Esophagus muscularis mucosa (tissue), 3 donors: ENCODE results near the gene ST3GAL6.

Source experiments
- POLR2AphosphoS5 ChIP-seq, 2 donors: sonication (generic); formaldehyde crosslinking; IDR thresholded peaks; one replicate each; pipeline ENCODE4 v1.6.1; 2017; ENCODE audit warnings: antibody characterized with exemption in 2 of 2
- TF ChIP-seq, protein P1 (sequence below), 3 experiments: fragments of 200-600 bp in 2 of 3; fragments of 450-650 bp in 1 of 3; sonication (generic) in 2 of 3; IDR thresholded peaks; one replicate each; pipeline ENCODE4 v1.5.1; 2017 to 2019; ENCODE audit warnings: antibody characterized with exemption in 3 of 3, mild to moderate bottlenecking in 2 of 3, moderate library complexity in 1 of 3

GRCh38 chr3:98826126-98826525, 63.0 kb downstream of the ST3GAL6 start:
- TF ChIP-seq, protein P1, sequence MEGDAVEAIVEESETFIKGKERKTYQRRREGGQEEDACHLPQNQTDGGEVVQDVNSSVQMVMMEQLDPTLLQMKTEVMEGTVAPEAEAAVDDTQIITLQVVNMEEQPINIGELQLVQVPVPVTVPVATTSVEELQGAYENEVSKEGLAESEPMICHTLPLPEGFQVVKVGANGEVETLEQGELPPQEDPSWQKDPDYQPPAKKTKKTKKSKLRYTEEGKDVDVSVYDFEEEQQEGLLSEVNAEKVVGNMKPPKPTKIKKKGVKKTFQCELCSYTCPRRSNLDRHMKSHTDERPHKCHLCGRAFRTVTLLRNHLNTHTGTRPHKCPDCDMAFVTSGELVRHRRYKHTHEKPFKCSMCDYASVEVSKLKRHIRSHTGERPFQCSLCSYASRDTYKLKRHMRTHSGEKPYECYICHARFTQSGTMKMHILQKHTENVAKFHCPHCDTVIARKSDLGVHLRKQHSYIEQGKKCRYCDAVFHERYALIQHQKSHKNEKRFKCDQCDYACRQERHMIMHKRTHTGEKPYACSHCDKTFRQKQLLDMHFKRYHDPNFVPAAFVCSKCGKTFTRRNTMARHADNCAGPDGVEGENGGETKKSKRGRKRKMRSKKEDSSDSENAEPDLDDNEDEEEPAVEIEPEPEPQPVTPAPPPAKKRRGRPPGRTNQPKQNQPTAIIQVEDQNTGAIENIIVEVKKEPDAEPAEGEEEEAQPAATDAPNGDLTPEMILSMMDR (IDR thresholded peaks at IDR 0.05), result no peak
- TF ChIP-seq POLR2AphosphoS5 (IDR thresholded peaks at IDR 0.05), result no peak
